HG03045 (cell line): ENCODE measurements around the gene C1QTNF6.

ENCODE experiments used
- ATAC-seq: cut with Tn5 transposase; IDR thresholded peaks from one replicate; pipeline ENCODE4 v1.9.1; 2021; ENCODE audit warnings: mild to moderate bottlenecking, moderate library complexity; ENCODE audit not compliant: unreplicated experiment

C1QTNF6 gene

DNA sequence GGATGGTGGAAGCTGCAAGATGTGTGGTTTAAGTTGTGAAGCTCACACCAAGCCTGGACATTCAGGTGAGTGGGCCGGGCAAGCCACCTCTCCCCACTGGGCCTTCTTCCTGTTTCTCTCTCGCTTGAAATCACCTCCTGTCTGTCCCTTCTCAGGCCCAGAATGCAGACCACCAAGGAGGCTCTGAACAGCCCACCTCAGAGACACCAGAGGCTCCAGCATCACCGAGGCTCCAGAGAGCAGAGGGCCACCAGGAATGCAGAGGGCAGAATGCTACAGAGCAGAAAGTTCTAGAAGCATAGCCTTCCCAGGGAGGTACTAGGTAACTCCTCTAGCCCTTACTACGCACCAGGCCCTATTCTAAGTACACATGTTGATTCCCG is 23.6 kb downstream of the C1QTNF6 start:
- ATAC-seq, result no peak

DNA sequence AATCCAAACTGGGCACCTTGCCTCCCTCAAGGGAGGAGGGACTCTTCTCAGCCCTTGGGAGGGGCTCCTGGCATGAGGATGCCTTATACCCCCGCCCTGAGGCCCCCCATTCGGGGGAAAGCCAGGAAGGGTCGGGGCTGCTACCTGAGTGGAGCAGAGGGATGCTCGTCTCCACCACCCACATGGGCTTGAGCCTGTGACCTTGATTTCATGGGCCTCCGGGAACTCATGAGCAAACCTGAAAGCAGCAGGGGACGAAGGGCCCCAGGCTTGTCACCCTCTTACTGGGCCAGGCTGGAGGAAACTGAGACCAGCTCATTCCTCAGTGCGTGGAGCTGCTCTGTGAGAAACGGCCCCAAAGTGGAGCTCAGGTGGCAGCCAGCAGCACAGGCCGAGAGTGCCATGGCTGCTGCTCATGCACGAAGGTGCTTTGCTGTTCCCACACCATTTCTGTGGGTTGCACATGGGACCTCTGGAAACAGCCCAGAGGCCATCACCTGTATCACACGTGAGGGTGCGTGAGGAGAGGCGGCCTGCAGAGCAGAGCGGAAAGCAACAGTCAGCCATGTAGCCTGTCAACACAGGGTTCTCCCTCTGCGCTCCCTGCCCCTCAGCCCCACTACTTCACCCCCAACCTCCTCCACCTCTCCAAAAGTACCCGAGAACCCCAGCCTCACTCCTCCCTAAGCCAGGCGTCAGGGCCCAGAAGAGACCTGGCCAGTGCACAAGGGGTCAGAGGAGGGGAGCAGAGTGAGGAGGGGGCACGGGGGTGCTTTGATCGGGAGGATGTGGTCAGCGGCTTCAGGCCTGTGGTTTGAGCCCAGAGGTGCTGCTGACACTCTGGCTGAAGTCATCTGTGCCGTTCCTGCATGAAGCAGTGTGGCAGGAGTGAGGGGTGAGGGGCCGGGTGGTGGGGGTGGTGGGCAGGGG is 24.2 kb downstream of the C1QTNF6 start:
- ATAC-seq, result peak; percentile 42

DNA sequence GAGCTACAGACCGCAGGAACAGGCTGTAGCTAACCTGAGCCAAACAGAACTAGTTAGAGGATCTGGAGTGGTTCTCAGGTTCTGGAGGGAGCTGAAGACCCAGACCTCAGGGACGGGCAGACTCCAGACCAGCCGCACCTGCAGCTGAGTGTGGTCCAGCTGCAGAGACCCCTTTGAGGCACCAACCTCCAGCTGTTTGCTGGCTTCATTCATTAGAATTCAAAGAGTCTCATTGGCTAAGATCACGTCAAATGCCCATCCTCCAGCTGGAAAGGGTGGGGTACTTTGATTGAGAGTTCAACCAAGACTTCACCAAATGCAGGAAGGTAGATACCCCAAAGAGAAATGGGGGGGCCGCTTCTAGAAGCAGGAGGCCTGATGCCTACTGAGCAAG is 25.0 kb downstream of the C1QTNF6 start:
- no peak for ATAC-seq

DNA sequence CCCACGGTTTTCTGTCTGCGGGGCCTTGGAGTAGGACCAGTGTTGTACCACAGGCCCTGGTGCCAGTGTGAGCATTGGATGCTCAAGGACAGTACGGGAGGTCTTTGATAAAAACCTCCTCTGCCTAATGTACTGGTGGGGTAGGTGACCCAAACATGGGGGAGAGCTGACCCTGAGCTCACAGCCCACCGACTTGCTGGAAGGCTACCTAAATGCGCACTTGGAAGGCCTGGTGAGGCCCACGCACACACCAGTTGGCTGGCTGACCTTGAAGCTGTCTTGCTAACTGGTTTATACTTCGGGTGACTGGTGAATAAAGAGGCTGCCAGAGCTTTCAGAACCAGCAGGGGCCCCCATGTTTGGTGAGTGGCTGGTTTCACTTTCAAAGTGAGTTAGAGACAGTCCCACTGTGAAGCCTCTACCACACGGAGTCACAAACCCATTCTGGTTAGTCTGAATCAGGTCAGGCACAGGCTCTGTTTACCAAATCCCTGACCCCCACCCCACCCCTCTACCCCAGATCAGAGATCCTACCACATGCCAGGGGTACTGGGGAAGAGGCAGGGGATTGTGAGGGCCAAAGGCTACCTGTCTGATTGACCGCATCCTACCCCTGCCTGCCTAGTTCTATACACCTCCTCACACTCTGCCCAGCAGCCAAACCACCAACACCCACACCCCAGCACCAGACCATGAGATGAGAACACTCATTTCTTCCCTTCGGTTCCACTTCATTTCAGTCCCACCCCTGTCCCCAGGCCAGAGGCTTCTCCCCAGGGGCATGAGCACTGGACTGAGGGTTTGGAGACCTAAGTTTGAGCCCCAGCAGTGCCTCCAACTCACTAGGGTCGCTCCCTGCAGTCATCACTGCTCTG is 25.6 kb downstream of the C1QTNF6 start:
- peak; percentile 57 for ATAC-seq

DNA sequence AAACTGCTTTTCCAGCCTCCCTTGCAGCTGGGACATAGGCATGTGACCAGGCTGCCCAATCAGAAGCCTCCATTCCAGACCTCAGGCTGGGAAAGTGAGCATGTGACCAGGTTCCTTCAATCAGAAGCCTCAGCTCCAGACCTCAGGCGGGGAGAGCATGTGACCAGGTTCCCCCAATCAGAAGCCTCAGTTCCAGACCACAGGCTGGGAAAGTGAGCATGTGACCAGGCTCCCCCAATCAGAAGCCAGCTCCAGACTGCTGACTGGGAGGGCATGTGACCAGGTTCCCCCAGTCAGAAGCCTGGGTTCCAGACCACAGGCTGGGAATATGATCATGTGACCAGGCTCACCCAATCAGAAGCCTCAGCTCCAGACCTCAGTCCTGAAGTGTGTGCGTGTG is 26.6 kb downstream of the C1QTNF6 start:
- ATAC-seq, result no peak

DNA sequence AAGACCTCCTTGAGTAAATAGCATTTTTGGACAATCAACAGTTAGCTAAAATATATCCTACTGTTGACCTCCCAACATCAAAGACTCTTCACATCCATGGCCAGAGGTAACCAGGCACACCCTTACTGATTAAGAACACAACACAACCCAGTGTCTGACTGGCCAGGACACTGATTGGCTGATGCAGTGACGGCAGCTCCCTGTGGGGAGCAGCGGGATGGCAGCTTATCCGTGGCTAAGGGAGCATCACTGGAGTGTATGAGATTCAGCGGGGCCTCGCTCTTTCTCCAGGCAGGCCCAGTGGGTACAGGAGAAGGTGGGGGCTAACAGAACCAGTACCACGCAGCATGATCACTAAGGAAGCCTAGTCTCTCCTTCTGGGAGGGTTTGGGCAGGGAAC is 28.0 kb downstream of the C1QTNF6 start:
- ATAC-seq, result no peak

DNA sequence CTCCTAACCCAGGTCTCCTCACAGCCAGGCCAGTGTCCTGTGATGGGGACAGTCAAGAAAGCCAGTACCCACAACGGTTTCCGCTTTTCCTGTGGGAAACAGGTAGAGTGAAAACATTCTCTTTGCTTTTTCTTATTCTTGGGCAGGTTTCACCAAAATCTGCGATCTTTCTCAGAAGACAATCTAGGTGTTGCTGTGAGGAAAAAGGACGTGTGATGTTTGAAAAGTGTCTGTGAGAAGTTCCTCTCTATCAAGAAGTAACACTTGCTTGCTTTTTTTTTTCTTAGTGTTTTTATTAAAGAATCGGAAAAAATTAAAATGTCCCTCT is 29.1 kb downstream of the C1QTNF6 start:
- ATAC-seq, result no peak

DNA sequence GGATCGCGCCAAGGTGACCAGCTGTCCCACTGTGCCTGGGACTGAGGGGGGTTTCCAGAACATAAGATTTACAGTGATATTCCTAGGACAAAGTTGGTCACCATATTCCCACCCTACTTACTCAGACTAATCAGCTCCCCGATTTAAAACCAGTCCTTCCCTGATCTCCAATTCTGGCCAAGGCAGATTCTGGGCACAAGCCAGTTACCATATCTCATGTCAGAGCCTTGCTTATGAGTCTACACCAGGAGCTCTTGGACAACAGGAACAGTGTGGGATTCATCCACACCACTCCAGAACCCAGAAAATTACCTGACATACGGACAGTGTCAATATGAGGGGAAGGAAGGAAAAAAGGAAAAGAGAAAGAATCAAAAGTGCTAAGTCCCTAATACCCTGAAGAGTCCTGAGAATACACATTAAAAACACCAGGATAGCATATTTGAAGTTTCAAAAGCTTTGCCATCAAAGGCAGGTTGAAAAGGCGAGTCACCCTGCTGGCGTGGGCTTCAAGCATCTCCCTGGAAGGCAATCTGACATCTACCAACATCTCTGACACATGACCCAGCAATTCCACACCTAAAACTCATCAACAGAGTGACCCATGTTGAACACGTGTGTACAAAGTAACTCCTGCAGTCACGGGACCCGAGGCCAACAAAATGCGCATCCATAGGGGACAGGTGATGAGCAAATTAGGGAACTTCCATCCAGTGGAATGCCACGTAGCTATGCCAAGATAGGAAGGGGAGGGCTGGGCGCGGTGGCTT is 30.3 kb downstream of the C1QTNF6 start:
- ATAC-seq, result no peak

DNA sequence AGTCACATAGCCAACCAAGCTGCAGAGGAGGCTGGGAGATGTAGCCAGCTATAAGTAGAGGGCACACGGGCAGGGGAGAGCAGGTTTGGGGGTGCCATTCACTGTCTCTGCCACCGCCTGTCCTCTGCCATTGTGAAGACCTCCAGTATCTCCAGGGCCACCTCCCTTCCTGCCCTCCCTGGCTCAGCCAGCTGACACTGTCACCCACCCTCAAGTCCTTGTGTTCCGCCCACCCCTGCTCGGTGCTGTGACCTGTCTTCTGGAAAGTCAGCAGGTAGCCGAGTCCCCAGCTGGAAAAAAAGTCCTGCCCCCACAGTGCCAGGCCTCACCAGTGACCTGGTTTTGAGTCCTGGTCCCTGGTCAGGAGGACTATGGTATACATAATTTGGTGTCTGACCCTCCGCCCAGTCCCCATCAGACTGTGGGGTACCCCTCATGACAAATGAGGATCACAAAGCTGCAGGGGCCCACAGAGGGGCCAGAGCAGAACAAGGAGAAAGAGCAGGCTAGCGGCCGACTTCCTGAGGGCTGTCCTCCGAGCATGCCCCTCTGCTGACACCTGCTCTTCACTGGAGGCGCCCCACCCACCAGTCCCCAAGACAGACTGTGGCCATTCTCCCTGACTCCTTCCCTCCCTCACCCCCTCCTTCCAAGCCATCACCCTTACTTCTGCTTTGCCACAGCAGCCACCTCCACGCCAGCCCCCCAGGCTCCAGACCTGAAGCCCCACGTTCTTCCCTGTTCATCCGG is 31.2 kb downstream of the C1QTNF6 start:
- no peak for ATAC-seq

DNA sequence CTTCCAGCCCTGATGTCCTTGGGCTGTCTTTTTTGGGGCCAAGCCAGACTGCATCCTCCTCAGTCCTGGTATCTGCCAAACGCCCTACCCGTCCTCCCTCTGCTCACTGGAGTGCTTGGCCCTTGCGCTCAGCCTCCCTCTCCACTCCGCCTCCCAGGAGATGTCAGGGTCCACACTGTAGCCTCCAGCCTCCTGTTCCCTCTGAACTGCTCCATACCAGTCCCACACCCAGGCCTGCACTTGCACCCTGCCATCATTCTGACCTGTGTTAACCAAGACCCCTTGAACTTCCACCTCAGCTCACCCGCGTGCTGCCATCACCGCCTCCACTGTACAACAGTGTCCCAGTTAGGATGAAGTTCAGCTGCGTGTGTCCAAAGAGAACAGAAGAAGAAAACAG is 32.1 kb downstream of the C1QTNF6 start:
- ATAC-seq, result no peak

DNA sequence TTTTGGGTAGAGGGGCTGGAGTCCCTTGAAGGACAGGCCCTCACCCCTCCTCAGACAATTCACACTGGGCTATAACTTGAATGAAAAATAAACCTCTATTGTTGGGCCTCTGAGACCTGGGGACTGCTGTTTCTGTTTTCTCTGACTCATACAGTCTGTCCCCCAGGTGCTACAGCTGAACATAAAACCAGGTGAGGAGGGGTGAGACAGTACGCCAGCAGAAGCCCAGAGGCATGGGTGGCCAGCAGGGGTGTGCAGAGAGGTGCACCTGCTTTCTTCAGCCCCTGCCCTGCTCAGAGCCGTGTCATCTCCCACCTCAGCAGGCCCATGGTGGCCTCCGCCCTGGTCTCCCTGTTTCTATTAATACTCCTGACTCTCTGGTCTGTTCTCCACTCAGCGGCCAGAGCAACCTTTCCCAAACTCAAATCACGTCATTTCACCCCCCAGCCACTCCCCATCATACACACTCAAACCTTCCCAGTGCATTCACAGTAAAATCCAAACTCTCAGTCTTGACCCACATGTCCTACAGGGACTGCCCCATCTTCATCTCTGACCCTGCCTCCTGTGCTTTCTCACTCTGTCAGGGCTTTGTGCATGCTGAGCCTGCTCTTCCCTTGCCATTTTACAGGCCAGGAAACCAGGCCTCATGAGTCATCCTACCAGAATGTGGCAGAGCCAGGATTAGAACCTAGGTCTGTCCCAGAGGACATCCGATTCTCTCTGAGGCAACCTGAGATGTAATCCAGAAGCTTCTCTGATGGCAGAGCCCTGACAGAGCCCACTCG is 32.9 kb downstream of the C1QTNF6 start:
- peak; percentile 51 for ATAC-seq

DNA sequence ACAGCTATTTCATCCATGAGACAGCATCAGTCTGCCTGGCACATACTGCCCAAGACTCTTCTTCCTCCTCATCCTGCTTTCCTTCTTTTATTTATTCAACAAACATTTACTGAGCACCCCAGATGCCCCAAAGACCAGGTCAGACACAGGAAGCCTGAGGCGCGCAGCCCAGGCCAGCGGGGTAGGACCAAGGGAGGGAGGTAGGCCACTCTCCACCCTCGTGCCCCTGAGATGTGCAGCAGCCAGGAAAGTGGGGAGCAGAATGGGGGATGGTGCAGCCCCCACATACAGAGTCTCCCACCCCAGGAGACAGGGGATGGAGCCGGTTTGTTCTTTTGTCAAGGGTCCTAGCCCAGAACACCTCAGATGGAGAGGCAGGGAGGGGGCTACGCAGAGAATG is 34.1 kb downstream of the C1QTNF6 start:
- ATAC-seq, result no peak

DNA sequence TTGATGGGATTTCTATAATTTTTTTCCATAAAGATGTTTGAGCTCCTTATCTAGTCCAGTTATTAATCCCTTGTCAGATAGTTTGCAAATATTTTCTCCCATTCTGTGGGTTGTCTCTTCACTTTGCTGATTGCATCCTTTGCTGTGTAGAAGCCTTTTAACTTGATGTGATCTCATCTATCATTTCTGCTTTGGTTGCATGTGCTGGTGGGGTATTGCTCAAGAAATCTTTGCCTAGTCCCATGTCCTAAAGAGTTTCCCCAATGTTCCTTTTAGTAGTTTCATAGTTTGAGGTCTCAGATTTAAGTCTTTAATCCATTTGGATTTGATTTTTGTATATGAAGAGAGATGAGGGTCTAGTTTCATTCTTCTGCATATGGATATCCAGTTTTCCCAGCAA is 36.6 kb downstream of the C1QTNF6 start:
- no peak for ATAC-seq

DNA sequence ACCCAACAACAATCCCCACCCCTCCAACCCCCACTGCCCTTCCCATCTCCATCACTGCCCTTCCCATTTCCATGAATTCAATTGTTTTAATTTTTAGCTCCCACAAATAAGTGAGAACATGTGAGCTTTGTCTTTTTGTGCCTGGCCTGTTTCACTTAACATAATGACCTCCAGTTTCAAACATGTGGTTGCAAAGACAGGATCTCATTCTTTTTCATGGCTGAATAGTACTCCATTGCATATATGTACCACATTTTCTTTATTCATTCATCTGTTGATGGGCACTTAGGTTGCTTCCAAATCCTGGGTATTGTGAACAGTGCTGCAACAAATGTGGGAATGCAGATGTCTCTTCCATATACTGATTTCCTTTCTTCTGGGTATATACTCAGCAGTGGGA is 37.3 kb downstream of the C1QTNF6 start:
- no peak for ATAC-seq

DNA sequence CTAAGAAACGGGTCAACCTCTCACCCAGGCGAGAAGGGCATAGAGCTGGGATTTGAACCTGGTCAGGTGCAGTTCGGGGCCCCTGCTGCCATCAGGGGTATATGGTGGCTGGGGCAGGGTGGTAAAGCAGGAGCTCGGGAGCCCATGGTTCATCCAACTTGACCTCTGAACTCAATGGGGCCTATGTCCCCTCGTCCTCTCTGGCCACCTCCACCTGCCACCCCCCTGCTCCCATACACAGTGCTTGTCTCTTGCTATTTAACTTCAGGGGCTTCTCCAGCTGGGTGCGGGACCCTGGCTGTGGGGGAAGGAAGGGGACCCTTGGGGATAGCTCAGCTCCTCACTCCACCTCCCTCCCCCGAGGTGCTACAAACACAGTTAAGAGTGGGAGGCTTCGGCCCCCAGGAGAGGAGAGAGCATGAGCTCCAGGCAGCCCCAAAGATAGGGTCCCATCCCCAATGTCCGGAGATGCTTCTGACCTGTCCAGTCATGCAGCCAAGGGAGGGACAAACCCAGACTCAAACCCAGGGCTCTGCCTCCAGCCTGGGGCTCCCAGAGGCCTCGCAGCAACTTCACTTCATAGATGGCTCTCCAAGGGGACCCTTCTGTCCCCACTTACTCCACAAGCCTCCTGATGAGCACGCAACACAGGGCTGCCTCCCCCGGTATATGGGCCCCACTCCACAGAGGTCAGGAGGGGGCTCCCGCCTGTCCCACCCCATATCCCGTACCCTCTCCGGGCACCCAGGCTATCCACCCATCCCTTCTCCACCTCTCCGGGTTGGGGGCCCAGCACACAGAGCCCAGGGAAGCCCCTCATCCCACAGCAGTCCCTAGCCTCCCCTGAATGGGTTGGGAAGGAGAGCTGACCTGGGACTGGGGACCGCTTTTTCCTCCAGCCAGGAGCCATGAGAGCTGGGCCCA is 39.0 kb downstream of the C1QTNF6 start:
- ATAC-seq, result peak; percentile 10

DNA sequence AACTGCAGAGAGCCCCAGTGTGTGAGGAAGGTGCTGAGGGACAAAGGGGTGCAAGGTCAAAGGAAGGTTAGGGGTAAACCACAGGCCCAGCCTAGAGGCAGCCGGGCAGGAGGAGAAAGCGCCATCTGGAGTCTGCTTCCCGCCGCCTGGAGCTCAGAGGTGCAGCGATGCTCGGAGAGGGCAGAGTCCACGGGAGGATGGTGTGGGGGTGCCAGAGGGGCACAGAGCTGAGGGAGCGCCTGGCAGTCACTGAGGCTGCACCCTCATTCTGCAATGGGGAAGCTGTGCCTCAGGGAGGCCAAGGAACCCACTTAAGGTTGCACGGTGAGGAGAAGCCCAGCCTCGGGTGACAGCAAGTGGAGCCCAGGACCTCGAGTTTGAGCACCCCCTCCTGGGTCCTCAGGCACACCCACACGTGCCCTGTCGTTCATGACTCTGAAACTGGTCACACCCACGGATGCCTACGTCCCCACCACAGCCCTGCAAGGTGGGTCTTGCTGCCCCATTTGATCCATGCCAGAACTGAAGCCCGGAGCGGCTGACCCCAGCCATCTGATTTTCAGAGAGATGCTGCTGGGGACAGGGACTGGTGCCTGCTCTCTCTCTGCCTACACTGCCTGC is 39.9 kb downstream of the C1QTNF6 start:
- ATAC-seq, result no peak

DNA sequence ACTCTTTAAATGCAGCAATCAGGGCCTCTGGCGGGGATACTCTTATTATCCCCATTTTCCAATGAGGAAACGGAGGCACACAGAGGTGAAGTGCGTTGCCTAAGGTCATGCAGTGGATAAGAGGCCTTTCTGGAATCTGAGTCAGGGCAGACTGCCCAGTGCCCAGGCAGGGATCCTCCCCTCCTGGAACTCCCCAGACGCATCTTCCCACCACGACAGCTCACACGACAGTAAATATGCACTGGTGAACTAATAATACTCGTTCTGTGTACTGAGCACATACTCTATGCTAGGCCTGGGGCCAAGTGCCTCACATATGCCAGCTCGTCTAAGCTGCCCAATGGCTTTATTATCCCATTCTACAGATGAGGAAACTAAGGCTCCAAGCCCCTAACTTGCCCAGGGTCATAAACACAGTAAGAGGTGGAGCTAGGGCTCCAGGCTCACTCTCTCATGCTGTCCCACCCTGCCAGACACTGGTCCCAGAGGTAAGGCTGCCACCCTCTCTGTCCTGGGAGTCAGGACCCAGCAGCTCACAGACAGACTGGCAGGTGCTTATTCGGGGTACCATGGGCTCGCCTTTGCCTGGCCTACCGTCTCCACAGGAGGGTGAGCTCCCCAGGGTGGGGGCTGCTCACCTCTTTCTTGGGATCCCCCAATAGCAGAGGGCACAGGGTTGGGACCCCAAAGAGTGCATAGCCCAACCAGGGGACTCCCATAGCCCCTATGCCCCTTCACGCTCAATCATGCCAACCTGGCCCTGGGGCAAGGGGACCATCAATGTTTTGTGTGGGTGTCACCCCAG is 40.7 kb downstream of the C1QTNF6 start:
- no peak for ATAC-seq
